Body of pancreas (tissue), 4 donors: Measurements from ENCODE around the gene PREX1.

Source experiments
- POLR2A ChIP-seq, 3 donors: fragments of 450-650 bp; IDR thresholded peaks; one replicate each; pipeline ENCODE4 v1.6.1; 2016; ENCODE audit warnings: antibody characterized with exemption in 3 of 3, mild to moderate bottlenecking in 2 of 3
- TF ChIP-seq, protein P1 (sequence below), 7 experiments: fragments of 450-650 bp in 4 of 7; fragments of 200-600 bp in 3 of 7; sonication (generic) in 3 of 7; IDR thresholded peaks; one replicate each; pipeline ENCODE4 v1.5.1; 2016 to 2019; ENCODE audit warnings: antibody characterized with exemption in 7 of 7

DNA sequence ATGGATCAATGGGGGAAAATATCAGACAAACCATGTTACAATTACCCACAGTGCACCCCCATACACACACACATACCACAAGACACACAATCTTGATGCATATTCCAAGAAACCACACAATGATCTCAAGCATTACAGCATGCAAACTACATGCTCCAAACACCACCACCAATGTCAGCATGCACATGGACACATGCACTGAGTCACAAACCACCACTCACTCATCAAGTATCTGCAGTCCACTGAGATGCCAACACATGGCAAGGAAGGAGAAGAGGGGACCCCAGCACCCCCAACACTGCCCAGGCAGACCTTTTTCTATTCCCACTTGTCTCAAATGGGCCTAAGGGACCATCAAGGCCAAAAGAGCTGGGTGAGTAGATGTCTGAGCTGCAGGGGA is 91.6 kb downstream of the PREX1 start:
- TF ChIP-seq, protein P1, sequence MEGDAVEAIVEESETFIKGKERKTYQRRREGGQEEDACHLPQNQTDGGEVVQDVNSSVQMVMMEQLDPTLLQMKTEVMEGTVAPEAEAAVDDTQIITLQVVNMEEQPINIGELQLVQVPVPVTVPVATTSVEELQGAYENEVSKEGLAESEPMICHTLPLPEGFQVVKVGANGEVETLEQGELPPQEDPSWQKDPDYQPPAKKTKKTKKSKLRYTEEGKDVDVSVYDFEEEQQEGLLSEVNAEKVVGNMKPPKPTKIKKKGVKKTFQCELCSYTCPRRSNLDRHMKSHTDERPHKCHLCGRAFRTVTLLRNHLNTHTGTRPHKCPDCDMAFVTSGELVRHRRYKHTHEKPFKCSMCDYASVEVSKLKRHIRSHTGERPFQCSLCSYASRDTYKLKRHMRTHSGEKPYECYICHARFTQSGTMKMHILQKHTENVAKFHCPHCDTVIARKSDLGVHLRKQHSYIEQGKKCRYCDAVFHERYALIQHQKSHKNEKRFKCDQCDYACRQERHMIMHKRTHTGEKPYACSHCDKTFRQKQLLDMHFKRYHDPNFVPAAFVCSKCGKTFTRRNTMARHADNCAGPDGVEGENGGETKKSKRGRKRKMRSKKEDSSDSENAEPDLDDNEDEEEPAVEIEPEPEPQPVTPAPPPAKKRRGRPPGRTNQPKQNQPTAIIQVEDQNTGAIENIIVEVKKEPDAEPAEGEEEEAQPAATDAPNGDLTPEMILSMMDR (IDR thresholded peaks at IDR 0.05), result no peak
- no peak for TF ChIP-seq POLR2A (IDR thresholded peaks at IDR 0.05)
